Osteoblast (primary cell): Measurements from ENCODE around the gene STARD3. TPM values are rescaled to one million over a fixed set of nuclear protein-coding genes. Genes with fewer than 3 reads are reported as not detected.

ENCODE experiments used
- DNase-seq: peaks from one replicate; pipeline ENCODE4 v3.0.0; 2011; ENCODE audit warnings: low spot score, mixed read lengths; ENCODE audit not compliant: insufficient read length; ENCODE audit errors: missing footprints
- H2AFZ ChIP-seq: 2 replicates; pipeline ENCODE4 v1.6.0; 2011; ENCODE audit warnings: mild to moderate bottlenecking, low read length
- H3K27ac ChIP-seq: 2 replicates; pipeline ENCODE4 v1.5.1; 2011; ENCODE audit warnings: mild to moderate bottlenecking, low read depth, low read length, moderate library complexity
- H3K27me3 ChIP-seq: 2 replicates; pipeline ENCODE4 v1.6.0; 2012; ENCODE audit warnings: mild to moderate bottlenecking, control low read depth, inconsistent platforms, low read length, moderate library complexity; ENCODE audit not compliant: insufficient read depth
- H3K36me3 ChIP-seq: 2 replicates; pipeline ENCODE4 v1.5.1; 2011; ENCODE audit warnings: mild to moderate bottlenecking, low read length, control low read depth, moderate library complexity; ENCODE audit not compliant: insufficient read depth
- H3K4me1 ChIP-seq: 2 replicates; pipeline ENCODE4 v1.5.1; 2011; ENCODE audit warnings: mild to moderate bottlenecking, low read length, control low read depth, moderate library complexity; ENCODE audit not compliant: insufficient read depth
- H3K4me2 ChIP-seq: 2 replicates; pipeline ENCODE4 v1.6.0; 2011; ENCODE audit warnings: mild to moderate bottlenecking, low read length; ENCODE audit not compliant: insufficient read depth
- H3K4me3 ChIP-seq: fragments of 200-600 bp; sonication (generic); 3 replicates; pipeline ENCODE4 v1.5.1; 2012; ENCODE audit warnings: mild to moderate bottlenecking, low read length, inconsistent platforms; ENCODE audit not compliant: insufficient read depth
- H3K79me2 ChIP-seq: 2 replicates; pipeline ENCODE4 v1.6.0; 2012; ENCODE audit warnings: mild to moderate bottlenecking, low read length, control low read depth, inconsistent platforms; ENCODE audit not compliant: insufficient read depth
- H3K9me3 ChIP-seq: 2 replicates; pipeline ENCODE4 v1.5.1; 2011; ENCODE audit warnings: low read depth, low read length, control low read depth
- H4K20me1 ChIP-seq: 2 replicates; pipeline ENCODE4 v1.6.0; 2012; ENCODE audit warnings: mild to moderate bottlenecking, low read length, control low read depth; ENCODE audit not compliant: insufficient read depth
- CTCF ChIP-seq: IDR thresholded peaks from 2 replicates; pipeline ENCODE4 v1.5.1; 2011; ENCODE audit warnings: mild to moderate bottlenecking, low read depth, low read length, moderate library complexity; ENCODE audit errors: extremely low read depth
- total RNA-seq: library from RNA; depleted of rRNA; stranded (reverse); fragments of >200 nt; gene quantifications from 2 replicates; pipeline ENCODE4 v1.2.3, GENCODE V29; 2012

STARD3 gene
- total RNA-seq, 1 donor = 35.8 TPM

- H2AFZ ChIP-seq = no peak overlapping the region
- DNase-seq = no peak
- peaks cover 88% of the 10 kb centered on the region for H3K79me2 ChIP-seq
- H4K20me1 ChIP-seq = peaks cover 56% of the 10 kb centered on the region
- TF ChIP-seq CTCF = no peak
- peaks cover 24% of the 10 kb centered on the region for H3K4me1 ChIP-seq
- H3K4me3 ChIP-seq = no peak overlapping the region
- H3K27ac ChIP-seq = no peak overlapping the region
- H3K27me3 ChIP-seq = no peaks in the 10 kb centered on the region
- H3K36me3 ChIP-seq = no peaks in the 10 kb centered on the region
- no peak overlapping the region for H3K4me2 ChIP-seq
- no peaks in the 10 kb centered on the region for H3K9me3 ChIP-seq
Observed at GRCh38 chr17:39641097-39641496, 4.2 kb downstream of the STARD3 start.

- H2AFZ ChIP-seq = no peak overlapping the region
- no peaks in the 10 kb centered on the region for H3K27me3 ChIP-seq
- H3K36me3 ChIP-seq = no peaks in the 10 kb centered on the region
- H4K20me1 ChIP-seq = peaks cover 58% of the 10 kb centered on the region
- H3K27ac ChIP-seq = no peak overlapping the region
- peaks cover 20% of the 10 kb centered on the region for H3K4me1 ChIP-seq
- H3K4me2 ChIP-seq = no peak overlapping the region
- no peak for DNase-seq
- TF ChIP-seq CTCF = no peak
- H3K4me3 ChIP-seq = no peak overlapping the region
- peaks cover 92% of the 10 kb centered on the region for H3K79me2 ChIP-seq
- no peaks in the 10 kb centered on the region for H3K9me3 ChIP-seq
Observed at GRCh38 chr17:39641883-39642282, 4.9 kb downstream of the STARD3 start.

GRCh38 chr17:39642291-39643074, 5.5 kb downstream of the STARD3 start:
- H2AFZ ChIP-seq = no peak overlapping the region
- H3K36me3 ChIP-seq = no peaks in the 10 kb centered on the region
- H3K27ac ChIP-seq = no peak overlapping the region
- TF ChIP-seq CTCF = no peak
- no peak for DNase-seq
- H3K4me3 ChIP-seq = no peak overlapping the region
- peaks cover 90% of the 10 kb centered on the region for H3K79me2 ChIP-seq
- H3K27me3 ChIP-seq = no peaks in the 10 kb centered on the region
- H3K9me3 ChIP-seq = no peaks in the 10 kb centered on the region
- peaks cover 62% of the 10 kb centered on the region for H4K20me1 ChIP-seq
- H3K4me1 ChIP-seq = peaks cover 20% of the 10 kb centered on the region
- H3K4me2 ChIP-seq = no peak overlapping the region

- no peak overlapping the region for H3K4me2 ChIP-seq
- H3K27ac ChIP-seq = no peak overlapping the region
- no peaks in the 10 kb centered on the region for H3K9me3 ChIP-seq
- H3K4me3 ChIP-seq = no peak overlapping the region
- no peak for DNase-seq
- no peaks in the 10 kb centered on the region for H3K27me3 ChIP-seq
- H3K79me2 ChIP-seq = peaks cover 83% of the 10 kb centered on the region
- no peak for TF ChIP-seq CTCF
- H2AFZ ChIP-seq = no peak overlapping the region
- H3K4me1 ChIP-seq = peaks cover 12% of the 10 kb centered on the region
- no peaks in the 10 kb centered on the region for H3K36me3 ChIP-seq
- peaks cover 66% of the 10 kb centered on the region for H4K20me1 ChIP-seq
Observed at GRCh38 chr17:39643271-39643670, 6.3 kb downstream of the STARD3 start.
